GM12874 (cell line): ENCODE results near the gene RAB1B.

Experiments
- CTCF ChIP-seq: IDR thresholded peaks from 2 replicates; pipeline ENCODE4 v1.5.1; 2011; ENCODE audit warnings: low read depth, mild to moderate bottlenecking, control low read depth, low read length, moderate library complexity; ENCODE audit not compliant: insufficient read depth

RAB1B gene

GRCh38 chr11:66264383-66264782 lies 4.1 kb upstream of the RAB1B start:
- TF ChIP-seq CTCF: no peak

DNA sequence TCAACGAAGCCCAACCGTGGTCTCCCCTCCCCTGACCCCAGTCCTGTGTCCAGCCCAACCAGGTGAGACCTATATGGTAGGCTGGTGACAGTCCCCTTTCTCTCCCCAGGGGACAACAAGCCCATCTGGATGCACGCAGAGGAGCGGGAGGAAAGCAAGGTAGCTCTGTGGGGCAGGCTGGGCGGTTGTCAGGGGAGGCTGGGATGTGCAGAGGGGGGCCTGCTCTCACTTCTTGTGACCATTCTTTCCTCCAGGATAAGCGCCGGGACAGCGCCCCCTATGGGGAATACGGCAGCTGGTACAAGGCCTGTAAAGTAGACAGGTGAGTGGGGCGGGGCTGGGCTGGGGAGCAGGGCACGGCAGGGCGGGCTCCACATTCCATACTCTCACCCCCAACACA lies 3.5 kb upstream of the RAB1B start:
- peak; percentile 57 for TF ChIP-seq CTCF

DNA sequence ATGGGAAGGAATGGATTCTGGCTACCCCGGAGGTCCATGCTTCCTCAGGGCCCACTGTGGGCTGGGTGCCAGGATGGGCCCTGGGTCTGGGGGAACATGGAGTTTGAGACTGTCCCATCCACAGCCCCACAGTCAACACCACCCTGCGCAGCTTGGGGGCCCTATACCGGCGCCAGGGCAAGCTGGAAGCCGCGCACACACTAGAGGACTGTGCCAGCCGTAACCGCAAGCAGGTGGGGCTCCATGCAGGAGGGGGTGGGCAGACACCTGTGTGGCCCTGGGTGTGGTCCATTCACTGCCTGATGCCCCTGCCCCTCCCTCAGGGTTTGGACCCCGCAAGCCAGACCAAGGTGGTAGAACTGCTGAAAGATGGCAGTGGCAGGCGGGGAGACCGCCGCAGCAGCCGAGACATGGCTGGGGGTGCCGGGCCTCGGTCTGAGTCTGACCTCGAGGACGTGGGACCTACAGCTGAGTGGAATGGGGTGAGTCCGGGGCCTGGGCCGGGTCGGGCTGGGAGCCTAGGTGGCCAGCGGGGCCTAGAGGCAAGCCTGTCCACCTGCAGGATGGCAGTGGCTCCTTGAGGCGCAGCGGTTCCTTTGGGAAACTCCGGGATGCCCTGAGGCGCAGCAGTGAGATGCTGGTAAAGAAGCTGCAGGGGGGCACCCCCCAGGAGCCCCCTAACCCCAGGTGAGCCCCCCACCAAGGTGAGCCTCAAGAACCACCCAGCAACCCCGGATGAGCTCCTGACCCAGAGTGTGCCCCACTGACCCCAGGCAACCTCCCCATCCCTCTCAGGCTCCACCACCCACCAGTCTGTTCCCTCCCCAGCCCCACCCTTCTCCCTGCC lies 2.7 kb upstream of the RAB1B start:
- no peak for TF ChIP-seq CTCF

GRCh38 chr11:66266378-66267038 lies 1.9 kb upstream of the RAB1B start:
- no peak for TF ChIP-seq CTCF

DNA sequence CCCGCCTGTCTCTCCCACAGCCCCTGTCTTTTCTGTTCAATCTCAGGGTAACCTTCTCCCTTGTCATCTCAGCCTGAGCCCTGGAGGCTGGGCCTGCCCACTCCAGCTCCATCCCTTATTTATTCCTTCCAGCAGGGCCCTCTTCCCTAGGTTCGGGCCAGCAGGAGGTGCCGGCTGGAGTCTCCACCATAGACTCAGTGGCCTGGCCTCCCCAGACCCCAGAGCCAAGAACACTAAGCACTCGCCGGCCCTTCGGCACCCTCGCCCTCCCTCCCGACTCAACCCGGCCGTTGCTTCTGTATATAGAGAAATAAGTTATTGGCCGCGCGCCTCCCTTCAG lies 1.4 kb upstream of the RAB1B start:
- TF ChIP-seq CTCF: no peak

DNA sequence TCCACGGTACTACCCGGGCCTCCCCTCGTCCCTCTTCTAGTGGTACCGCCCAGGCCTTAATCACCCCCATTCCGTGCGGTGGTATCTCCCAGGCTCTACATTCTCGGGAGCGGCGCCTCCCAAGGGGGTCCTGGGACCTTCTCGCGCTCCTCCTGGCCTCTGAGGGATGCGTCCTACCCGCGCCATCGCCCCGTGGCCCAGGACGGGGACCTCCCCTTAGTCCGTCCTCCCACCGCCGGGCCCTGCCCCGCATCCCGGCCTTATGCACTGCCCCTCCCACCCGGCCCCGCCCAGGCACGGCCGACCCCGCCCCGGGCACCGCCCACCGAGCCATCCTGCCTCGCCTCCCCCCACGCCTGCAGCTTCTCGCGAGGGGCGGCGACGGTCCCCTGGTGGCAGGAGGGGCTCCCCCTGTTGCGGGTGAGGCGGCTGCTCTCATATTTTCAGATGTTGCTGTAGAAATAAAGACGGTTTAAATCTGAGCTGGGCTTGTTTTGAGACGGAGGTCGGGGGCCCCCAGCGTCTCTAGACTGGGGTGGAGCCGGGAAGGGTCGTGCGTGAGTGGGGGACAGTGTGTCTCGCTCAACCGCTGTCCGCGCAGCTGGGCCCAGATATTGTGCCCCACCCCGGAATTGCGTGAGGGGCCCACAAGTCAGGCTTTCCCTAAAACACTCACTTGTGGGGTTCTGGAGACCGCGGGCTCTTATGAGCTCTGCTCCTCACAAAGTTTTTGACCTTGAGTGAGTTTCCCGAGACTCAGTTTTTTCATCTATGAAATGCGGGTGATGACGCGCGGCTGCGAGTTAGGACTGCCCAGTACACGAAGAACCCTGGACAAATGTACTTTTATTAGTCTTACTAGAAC lies 828 bp upstream of the RAB1B start:
- no peak for TF ChIP-seq CTCF
